HG03469 (cell line): ENCODE measurements around the gene CCDC157.

Experiments
- ATAC-seq: cut with Tn5 transposase; IDR thresholded peaks from one replicate; pipeline ENCODE4 v1.9.1; 2021; ENCODE audit warnings: mild to moderate bottlenecking, moderate library complexity, moderate number of reproducible peaks; ENCODE audit not compliant: unreplicated experiment

CCDC157 gene

DNA sequence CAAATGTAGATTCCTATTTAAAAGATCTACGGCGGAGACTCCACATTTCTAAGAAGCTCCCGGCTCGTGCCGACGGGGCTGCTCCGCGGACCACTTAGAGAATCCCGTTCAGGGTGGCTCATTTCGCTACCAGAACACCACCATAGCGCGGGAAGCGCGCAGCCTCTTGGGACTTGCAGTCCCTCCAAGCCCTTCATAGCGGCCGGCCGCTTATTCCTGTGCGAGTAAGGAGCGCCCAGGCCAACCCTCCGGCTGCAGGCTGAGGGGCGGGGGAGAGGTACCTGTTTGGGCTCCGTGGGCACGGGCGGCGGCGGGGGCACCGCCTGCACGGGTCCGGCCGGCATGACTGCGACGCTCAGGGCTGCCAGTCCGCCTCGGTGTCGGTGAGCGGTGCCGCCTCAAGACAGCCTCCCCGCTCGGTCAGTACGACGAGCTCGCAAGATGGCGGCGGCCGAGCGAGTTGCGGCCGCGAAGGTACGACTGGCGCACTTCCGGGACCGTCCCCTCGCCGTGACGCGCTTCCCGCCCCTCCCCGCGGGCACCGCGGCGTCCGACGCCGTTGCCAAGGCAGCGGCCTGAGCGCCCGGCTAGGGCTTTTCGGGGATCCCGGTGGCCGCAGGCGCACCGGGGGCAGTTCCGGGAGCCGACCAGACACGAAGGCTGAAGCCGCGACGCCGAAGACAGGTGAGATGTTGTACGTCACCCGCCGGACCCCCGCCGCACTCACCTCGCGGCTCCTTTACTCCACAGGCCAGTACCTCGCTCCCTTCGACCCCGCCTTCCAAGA, at the start of gene CCDC157, which contains the start of gene SF3A1:
CCDC157 (plus strand) TSS at position 559 of the 787 bp plus-strand sequence. CDS start 8,994 bp downstream, outside the sequence.
SF3A1 (minus strand) TSS at position 446 of the 787 bp plus-strand sequence; CDS start at position 344, 102 bp downstream.
- ATAC-seq = peak; percentile 76

- no peak for ATAC-seq
Measured at GRCh38 chr22:30307041-30307574, 49.7 kb upstream of the CCDC157 start.

DNA sequence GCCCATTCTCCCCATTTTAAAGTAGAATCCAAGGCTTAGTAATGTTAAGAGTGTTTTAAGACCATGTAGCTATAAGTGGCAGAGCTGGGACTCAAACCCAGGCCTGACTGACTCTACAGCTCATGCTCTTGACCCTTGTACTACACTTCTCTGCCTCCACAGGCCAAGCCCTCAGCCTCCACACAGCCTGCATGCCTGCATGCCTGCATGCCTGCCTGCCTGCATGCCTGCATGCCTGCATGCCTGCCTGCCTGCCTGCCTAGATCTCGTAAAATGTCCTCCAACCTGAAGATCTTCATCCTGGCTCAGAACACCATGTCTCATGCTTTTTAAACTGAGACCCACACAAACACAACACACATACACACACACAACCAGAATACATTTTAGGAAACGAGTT, 48.7 kb upstream of the CCDC157 start:
- no peak for ATAC-seq

GRCh38 chr22:30308518-30309230, 48.1 kb upstream of the CCDC157 start:
- ATAC-seq = no peak

DNA sequence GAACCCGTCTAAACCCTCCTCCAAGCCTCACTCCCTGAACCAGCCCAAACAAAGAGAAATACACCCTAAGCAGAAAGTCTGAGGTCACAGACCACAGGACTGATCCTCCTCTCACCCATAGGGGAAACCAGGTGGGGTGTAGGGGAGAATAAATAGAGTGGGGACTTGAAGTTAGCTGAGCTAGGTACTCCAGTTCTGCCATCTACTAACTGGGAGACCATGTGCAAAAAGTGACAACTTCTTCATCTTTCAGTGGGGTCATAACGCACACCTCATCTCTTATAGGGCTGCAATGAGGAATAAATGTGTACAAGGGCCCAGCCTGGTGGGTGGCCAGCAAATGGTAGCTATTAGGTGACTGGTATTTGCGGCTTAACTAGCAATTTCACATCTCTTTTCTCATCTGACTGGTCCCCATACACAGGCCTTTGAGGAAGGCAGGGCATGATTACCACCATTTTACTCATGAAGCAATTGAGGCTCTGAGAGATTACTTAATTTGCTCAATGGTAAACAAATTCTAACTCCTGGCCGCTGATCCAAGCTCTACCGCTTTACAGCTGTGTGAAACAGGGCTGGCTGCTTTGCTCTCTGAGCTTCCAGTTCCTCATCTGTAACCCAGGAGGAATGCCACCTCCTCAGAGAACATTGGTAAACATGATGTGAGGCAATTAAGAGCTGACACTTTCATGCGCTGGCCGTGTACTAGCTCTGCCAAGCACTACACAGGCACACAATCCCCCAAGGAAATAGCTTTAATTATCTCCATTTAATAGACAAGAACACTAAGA, 46.7 kb upstream of the CCDC157 start:
- ATAC-seq = no peak

DNA sequence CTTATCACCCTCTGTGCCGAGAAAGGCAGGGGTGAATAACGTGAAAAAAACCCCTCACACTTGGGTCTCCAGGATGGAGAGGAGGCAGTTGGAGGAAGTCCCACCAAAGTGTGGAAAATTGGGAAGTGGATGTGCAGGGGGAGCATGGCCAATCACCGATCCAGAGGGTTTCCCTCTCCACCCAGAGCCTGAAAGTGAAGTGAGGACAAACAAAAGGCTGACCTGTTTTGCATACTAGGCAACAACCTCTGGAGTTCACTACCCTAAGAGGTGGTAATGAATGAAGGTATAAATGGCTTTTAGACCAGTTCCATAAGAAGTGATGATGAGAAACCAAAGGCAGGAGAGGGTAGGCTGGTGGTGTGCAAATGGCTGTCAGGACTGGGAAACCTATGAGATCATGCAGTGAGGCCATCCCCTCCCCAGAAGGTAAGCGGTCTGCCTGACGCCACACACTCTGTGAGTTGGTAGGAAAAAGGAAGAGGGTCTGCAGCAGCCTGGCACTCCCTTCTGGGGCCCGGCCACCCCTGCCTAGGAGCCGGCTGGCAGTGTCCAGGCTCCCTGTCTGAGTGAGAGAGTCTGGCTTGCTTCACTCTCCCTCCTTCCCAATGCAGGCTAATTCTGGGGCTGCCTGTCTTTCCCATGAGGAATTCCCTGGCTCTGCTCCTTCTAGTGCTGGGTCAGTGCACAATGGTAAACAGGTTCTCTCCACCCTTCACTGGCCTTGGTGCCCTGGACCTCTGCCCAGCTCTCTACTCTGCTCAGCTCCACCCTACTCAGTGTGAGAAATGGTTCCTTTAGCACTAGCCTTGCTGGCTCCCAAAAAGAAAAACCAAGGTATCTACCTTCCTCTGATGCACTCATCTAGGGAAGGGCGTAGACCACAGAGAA, 45.7 kb upstream of the CCDC157 start:
- no peak for ATAC-seq

- ATAC-seq = no peak
Measured at GRCh38 chr22:30312053-30312452, 44.8 kb upstream of the CCDC157 start.

- ATAC-seq = no peak
Measured at GRCh38 chr22:30313527-30314363, 43.1 kb upstream of the CCDC157 start.

GRCh38 chr22:30314915-30315314, 41.9 kb upstream of the CCDC157 start:
- no peak for ATAC-seq

- no peak for ATAC-seq
Measured at GRCh38 chr22:30315962-30316576, 40.7 kb upstream of the CCDC157 start.

DNA sequence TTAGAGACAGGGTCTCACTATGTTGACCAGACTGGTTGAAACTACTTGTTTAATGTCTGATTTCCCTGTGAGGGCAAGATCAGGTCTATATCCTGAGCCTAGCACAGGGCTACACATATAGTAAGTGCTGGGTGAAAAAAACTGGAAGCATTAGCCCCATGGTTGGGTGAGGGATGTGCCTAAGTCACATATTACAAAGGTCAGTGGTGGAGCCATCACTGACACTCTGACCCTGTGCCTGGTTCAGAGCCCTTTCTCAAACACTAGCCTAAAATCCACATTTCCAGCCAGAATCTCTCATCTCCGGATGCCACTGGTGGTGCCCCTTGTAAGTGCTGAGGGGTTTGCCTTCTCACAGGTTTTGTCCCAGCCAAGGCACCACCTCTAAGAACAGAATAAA, 39.0 kb upstream of the CCDC157 start:
- ATAC-seq = no peak

- ATAC-seq = no peak
Measured at GRCh38 chr22:30318799-30319419, 37.9 kb upstream of the CCDC157 start.

DNA sequence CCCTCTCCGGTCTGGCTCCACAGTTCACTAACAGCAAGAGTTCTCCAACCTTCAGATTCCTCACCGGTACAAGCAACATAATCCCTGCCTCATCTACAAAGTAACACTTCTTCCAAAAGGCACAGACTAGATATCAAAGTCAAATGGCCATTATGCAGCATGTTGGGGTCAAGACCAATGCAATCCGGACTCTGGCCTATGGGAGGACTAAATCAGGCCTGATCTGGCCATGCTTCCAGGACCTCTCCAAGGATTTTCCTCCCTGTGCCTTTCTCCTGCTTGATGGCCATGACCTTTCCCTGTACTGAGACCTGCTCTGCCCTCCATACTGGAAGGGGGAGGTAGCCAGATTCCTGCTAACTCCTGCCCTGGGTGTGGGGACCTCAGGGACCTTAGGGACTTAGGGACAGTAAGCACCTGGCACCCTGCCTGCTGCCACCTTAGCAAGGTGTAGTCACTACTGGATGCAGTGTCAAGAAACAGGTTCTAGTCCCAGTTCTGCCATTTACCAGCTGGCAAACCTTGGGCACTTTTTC, 36.7 kb upstream of the CCDC157 start:
- ATAC-seq = no peak

DNA sequence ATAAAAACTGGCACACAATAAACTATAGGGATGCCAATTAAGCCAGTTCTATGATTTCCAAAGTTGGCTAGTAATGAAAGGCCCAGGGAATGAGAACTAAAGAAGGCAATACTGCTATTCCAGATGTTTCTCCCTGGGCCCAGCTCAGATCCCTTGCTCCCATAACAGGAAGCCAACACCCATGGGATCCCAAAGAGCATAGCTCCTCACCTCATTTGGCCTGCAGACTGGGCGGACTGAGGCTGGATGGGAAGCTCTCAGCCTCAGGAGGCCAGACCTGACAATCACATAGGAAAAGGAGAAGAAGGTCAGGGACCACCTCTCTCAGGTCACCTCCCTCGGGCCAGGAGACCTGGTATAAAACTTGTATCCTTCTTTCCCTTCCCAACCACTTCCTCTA, 35.3 kb upstream of the CCDC157 start:
- no peak for ATAC-seq

- ATAC-seq = no peak
Measured at GRCh38 chr22:30323246-30323645, 33.6 kb upstream of the CCDC157 start.

- ATAC-seq = no peak
Measured at GRCh38 chr22:30324014-30324730, 32.6 kb upstream of the CCDC157 start.

GRCh38 chr22:30325065-30325720, 31.6 kb upstream of the CCDC157 start:
- no peak for ATAC-seq
